SK-N-SH (cell line): Measurements from ENCODE around the gene NRF1. TPM values are rescaled to one million over a fixed set of nuclear protein-coding genes. Genes with fewer than 3 reads are reported as not detected.

Experiments
- CTCF ChIA-PET: fragments of 300-600, 350-600 bp; formaldehyde crosslinking; extraction: SDS; loops from one replicate; lab custom pipeline; 2021; lab: Yijun Ruan, JAX
- POLR2A ChIA-PET: fragments of 350-600 bp; sonication (Branson Sonifier 250); formaldehyde crosslinking; extraction: SDS; loops from one replicate; lab custom pipeline; 2020; ENCODE audit warnings: antibody characterized with exemption, inconsistent platforms; lab: Yijun Ruan, JAX
- DNase-seq: peaks from one replicate; pipeline ENCODE4 v3.0.0; 2012
- H2AFZ ChIP-seq: fragments of 200-600 bp; sonication (generic); 2 replicates; pipeline ENCODE4 v1.8.1; 2016; ENCODE audit warnings: antibody characterized with exemption, mild to moderate bottlenecking, low read depth
- H3F3A ChIP-seq: fragments of 200-600 bp; sonication (generic); replicated peaks from 2 replicates; pipeline ENCODE3; 2016; ENCODE audit warnings: antibody characterized with exemption, mild to moderate bottlenecking; ENCODE audit not compliant: insufficient read depth
- H3K27ac ChIP-seq, 2 experiments: fragments of 200-500 bp in 1 of 2; fragments of 200-600 bp in 1 of 2; sonication (Bioruptor generic) in 1 of 2; sonication (generic), shearing (Covaris generic) in 1 of 2; 2 replicates each; pipeline versions ENCODE4 v1.5.1 to v1.6.1; 2014 to 2016; ENCODE audit warnings: low read depth in 2 of 2, inconsistent platforms in 1 of 2, low read length in 1 of 2, mild to moderate bottlenecking in 1 of 2, mixed read lengths in 1 of 2
- H3K27me3 ChIP-seq: fragments of 200-600 bp; sonication (generic), shearing (Covaris generic); 2 replicates; pipeline ENCODE4 v1.6.1; 2016; ENCODE audit warnings: mixed run types; ENCODE audit not compliant: insufficient read depth
- H3K36me3 ChIP-seq, 2 experiments: fragments of 200-500 bp in 1 of 2; fragments of 200-600 bp in 1 of 2; sonication (Bioruptor generic) in 1 of 2; sonication (generic) in 1 of 2; replicated peaks in 1 of 2; 2 replicates each; pipeline versions ENCODE3 to v1.5.1; 2014 to 2016; ENCODE audit warnings: low read length in 1 of 2, mild to moderate bottlenecking in 1 of 2; ENCODE audit not compliant: insufficient read depth in 2 of 2, control insufficient read depth in 1 of 2
- H3K4me1 ChIP-seq, 2 experiments: fragments of 200-500 bp in 1 of 2; fragments of 200-600 bp in 1 of 2; sonication (Bioruptor generic) in 1 of 2; sonication (generic), shearing (Covaris generic) in 1 of 2; 2 replicates each; pipeline versions ENCODE4 v1.5.1 to v1.6.1; 2014 to 2016; ENCODE audit warnings: low read depth in 1 of 2, low read length in 1 of 2, mixed run types in 1 of 2; ENCODE audit not compliant: insufficient read depth in 2 of 2, control insufficient read depth in 1 of 2
- H3K4me2 ChIP-seq: fragments of 200-600 bp; sonication (generic), shearing (Covaris generic); 2 replicates; pipeline ENCODE4 v1.6.1; 2017; ENCODE audit warnings: mixed run types
- H3K4me3 ChIP-seq, 2 experiments: fragments of 200-500 bp in 1 of 2; fragments of 200-600 bp in 1 of 2; sonication (Bioruptor generic) in 1 of 2; sonication (generic), shearing (Covaris generic) in 1 of 2; 2 replicates each; pipeline versions ENCODE4 v1.5.1 to v1.8.1; 2014 to 2016; ENCODE audit warnings: low read depth in 2 of 2, inconsistent platforms in 1 of 2, low read length in 1 of 2, mild to moderate bottlenecking in 1 of 2, mixed read lengths in 1 of 2, moderate library complexity in 1 of 2
- H3K79me2 ChIP-seq: fragments of 200-600 bp; sonication (generic); 2 replicates; pipeline ENCODE4 v1.8.1; 2017; ENCODE audit warnings: mild to moderate bottlenecking; ENCODE audit not compliant: insufficient read depth
- H3K9ac ChIP-seq: fragments of 200-600 bp; sonication (generic); 2 replicates; pipeline ENCODE4 v1.6.1; 2017; ENCODE audit warnings: mixed run types
- H3K9me2 ChIP-seq: fragments of 200-600 bp; sonication (generic); 2 replicates; pipeline ENCODE4 v1.6.1; 2017; ENCODE audit warnings: mixed run types
- H3K9me3 ChIP-seq: fragments of 200-600 bp; sonication (generic); 2 replicates; pipeline ENCODE4 v1.6.1; 2017; ENCODE audit warnings: mixed run types, mild to moderate bottlenecking, moderate library complexity
- H4K20me1 ChIP-seq: fragments of 200-600 bp; sonication (generic); 2 replicates; pipeline ENCODE4 v1.6.1; 2017; ENCODE audit warnings: mild to moderate bottlenecking, mixed run types; ENCODE audit not compliant: insufficient read depth
- FOSL2 ChIP-seq: IDR thresholded peaks from 2 replicates; pipeline ENCODE4 v1.4.0; 2012; ENCODE audit warnings: low read depth, mild to moderate bottlenecking, moderate library complexity, borderline replicate concordance
- FOXJ3 ChIP-seq: sonication (generic); formaldehyde crosslinking; IDR thresholded peaks from 2 replicates; pipeline ENCODE4 v1.5.1; 2020; ENCODE audit warnings: mild to moderate bottlenecking, missing genetic modification reagents
- GABPA ChIP-seq: IDR thresholded peaks from 2 replicates; pipeline ENCODE4 v1.4.0; 2012; ENCODE audit warnings: low read depth, mild to moderate bottlenecking
- MEF2A ChIP-seq: IDR thresholded peaks from 2 replicates; pipeline ENCODE4 v1.4.0; 2012; ENCODE audit warnings: low read depth, borderline replicate concordance
- NFIC ChIP-seq: IDR thresholded peaks from 2 replicates; pipeline ENCODE4 v1.4.0; 2012; ENCODE audit warnings: borderline replicate concordance
- POLR2AphosphoS5 ChIP-seq: IDR thresholded peaks from 2 replicates; pipeline ENCODE4 v1.6.1; 2012; ENCODE audit warnings: low read depth, low read length
- REST ChIP-seq: IDR thresholded peaks from 2 replicates; pipeline ENCODE4 v1.6.1; 2012; ENCODE audit warnings: mild to moderate bottlenecking, low read depth, low read length, moderate library complexity
- SIN3A ChIP-seq: IDR thresholded peaks from 2 replicates; pipeline ENCODE4 v1.6.1; 2012; ENCODE audit warnings: low read depth, mild to moderate bottlenecking, low read length, moderate library complexity, borderline replicate concordance
- TEAD4 ChIP-seq: IDR thresholded peaks from 2 replicates; pipeline ENCODE4 v1.4.0; 2012; ENCODE audit warnings: mild to moderate bottlenecking, borderline replicate concordance; ENCODE audit not compliant: insufficient read depth
- USF1 ChIP-seq: IDR thresholded peaks from 2 replicates; pipeline ENCODE4 v1.4.0; 2012; ENCODE audit warnings: low read depth, borderline replicate concordance
- YY1 ChIP-seq: IDR thresholded peaks from 2 replicates; pipeline ENCODE4 v1.4.0; 2012; ENCODE audit warnings: low read depth, mild to moderate bottlenecking
- ZBTB33 ChIP-seq: IDR thresholded peaks from 2 replicates; pipeline ENCODE4 v1.4.0; 2012; ENCODE audit warnings: low read depth, borderline replicate concordance
- WGBS: methylation state at CpG from one replicate; pipeline ENCODE4 v1.1.6; 2017; ENCODE audit warnings: low lambda C conversion rate; 5-methylcytosine and 5-hydroxymethylcytosine counted together
- polyA plus RNA-seq, 3 experiments: library from polyadenylated mRNA; depleted of rRNA; stranded (reverse); fragments of >200 nt; gene quantifications; 2 replicates each; pipeline ENCODE4 v1.2.3, GENCODE V29; 2012
- TF ChIP-seq, protein P1 (sequence below): fragments of 150-350 bp; IDR thresholded peaks from 2 replicates; pipeline ENCODE4 v1.6.1; 2016; ENCODE audit warnings: mild to moderate bottlenecking, low read depth, low read length

Gene NRF1
- polyA plus RNA-seq, 1 of the 3 experiments (the other 2 are of a cell fraction) = 10.9 TPM

- no peak overlapping the region for H3K27ac ChIP-seq
- peaks cover 99% of the 10 kb centered on the region for H3K79me2 ChIP-seq
- peak overlapping the region; percentile 19; the same call in 1 of the 2 replicates for H3K4me2 ChIP-seq
- H3K9ac ChIP-seq = no peak overlapping the region
- peaks cover 75% of the 10 kb centered on the region for H4K20me1 ChIP-seq
- no peaks in the 10 kb centered on the region for H3K27me3 ChIP-seq
- peaks cover 0 to 16% of the 10 kb centered on the region in 2 experiments for H3K36me3 ChIP-seq
- H3K9me3 ChIP-seq = no peaks in the 10 kb centered on the region
- TF ChIP-seq USF1 (no peak), SIN3A (no peak), REST (no peak), ZBTB33 (no peak), FOSL2 (no peak), POLR2AphosphoS5 (no peak), YY1 (no peak), MEF2A (no peak), FOXJ3 (CRISPR knock-in tag) (no peak), NFIC (no peak), TEAD4 (no peak), GABPA (no peak)
- TF ChIP-seq, protein P1, sequence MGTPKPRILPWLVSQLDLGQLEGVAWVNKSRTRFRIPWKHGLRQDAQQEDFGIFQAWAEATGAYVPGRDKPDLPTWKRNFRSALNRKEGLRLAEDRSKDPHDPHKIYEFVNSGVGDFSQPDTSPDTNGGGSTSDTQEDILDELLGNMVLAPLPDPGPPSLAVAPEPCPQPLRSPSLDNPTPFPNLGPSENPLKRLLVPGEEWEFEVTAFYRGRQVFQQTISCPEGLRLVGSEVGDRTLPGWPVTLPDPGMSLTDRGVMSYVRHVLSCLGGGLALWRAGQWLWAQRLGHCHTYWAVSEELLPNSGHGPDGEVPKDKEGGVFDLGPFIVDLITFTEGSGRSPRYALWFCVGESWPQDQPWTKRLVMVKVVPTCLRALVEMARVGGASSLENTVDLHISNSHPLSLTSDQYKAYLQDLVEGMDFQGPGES = no peak
- no peak overlapping the region for H3K4me3 ChIP-seq
- DNase-seq = no peak
- 85% methylated on average over 1 of the region's 1 CpG for WGBS
- CTCF ChIA-PET = interaction anchor here (1.1 to 15.7 kb wide), 7 partner anchors 14 to 399 kb away, joined by 3 to 214 read pairs (median 4); no protein-coding TSS in a partner anchor
- H3F3A ChIP-seq = no peaks in the 10 kb centered on the region
- H3K4me1 ChIP-seq = peaks cover 4 to 18% of the 10 kb centered on the region in 2 experiments
- POLR2A ChIA-PET = no interaction called here
- H2AFZ ChIP-seq = no peak overlapping the region
- no peaks in the 10 kb centered on the region for H3K9me2 ChIP-seq
Measured at GRCh38 chr7:129617652-129618051, 6.1 kb downstream of the NRF1 start.
